ENCODE data around the gene C22orf31.

Gene C22orf31

GRCh38 chr22:29081517-29082236, 20.0 kb upstream of the C22orf31 start:
- no peak for DNase-seq (ENCODE audit: low spot score)

- no peak for DNase-seq (ENCODE audit: low spot score)
These were observed 18.7 kb upstream of the C22orf31 start for GRCh38 chr22:29080106-29080975.

GRCh38 chr22:29079218-29079901, 17.7 kb upstream of the C22orf31 start:
- peak; percentile 16 for DNase-seq (ENCODE audit: low spot score)

GRCh38 chr22:29078869-29079207, 17.2 kb upstream of the C22orf31 start:
- no peak for DNase-seq (ENCODE audit: low spot score)

GRCh38 chr22:29078036-29078868, 16.6 kb upstream of the C22orf31 start:
- DNase-seq (ENCODE audit: low spot score) = no peak

GRCh38 chr22:29074276-29074772, 12.7 kb upstream of the C22orf31 start:
- no peak for DNase-seq (ENCODE audit: low spot score)

GRCh38 chr22:29073618-29074275, 12.1 kb upstream of the C22orf31 start:
- DNase-seq (ENCODE audit: low spot score) = peak; percentile 49

GRCh38 chr22:29072979-29073617, 11.5 kb upstream of the C22orf31 start, which contains the start of gene KREMEN1:
TSS of gene KREMEN1 (plus strand) at chr22:29073035. CDS start at chr22:29073131, 96 bp downstream.
- no peak for DNase-seq (ENCODE audit: low spot score)

- peak; percentile 98 for DNase-seq (ENCODE audit: low spot score)
These were observed 10.8 kb upstream of the C22orf31 start for GRCh38 chr22:29072193-29072978.

GRCh38 chr22:29071261-29072045, 9.8 kb upstream of the C22orf31 start:
- DNase-seq (ENCODE audit: low spot score) = peak; percentile 45

GRCh38 chr22:29070490-29070889, 8.9 kb upstream of the C22orf31 start:
- no peak for DNase-seq (ENCODE audit: low spot score)

- DNase-seq (ENCODE audit: low spot score) = no peak
These were observed 7.8 kb upstream of the C22orf31 start for GRCh38 chr22:29069463-29069862.

GRCh38 chr22:29065468-29066190, 4.0 kb upstream of the C22orf31 start:
- no peak for DNase-seq (ENCODE audit: low spot score)

- no peak for DNase-seq (ENCODE audit: low spot score)
These were observed 723 bp upstream of the C22orf31 start for GRCh38 chr22:29062286-29062821.

- no peak for DNase-seq (ENCODE audit: low spot score)
These were observed 700 bp downstream of the C22orf31 start for GRCh38 chr22:29060931-29061330.

- no peak for DNase-seq (ENCODE audit: low spot score)
These were observed 1.3 kb downstream of the C22orf31 start for GRCh38 chr22:29060251-29060869.

GRCh38 chr22:29056472-29056871, 5.2 kb downstream of the C22orf31 start:
- no peak for DNase-seq (ENCODE audit: low spot score)

Data from GM03348 (cell line).